Stimulated activated naive B cell treated with anti-CD40 and anti-IgM and Interleukin-4, amounts not matched to agents 10 μg/mL and 1 μg/mL and 100 μg/mL, for 72 hours (primary cell): ENCODE measurements around the gene GBGT1.

Experiments
- ATAC-seq, 2 donors: fragments of 150-1000 bp; cut with Tn5 transposase; replicated peaks; 2 replicates each; pipeline ENCODE4 v1.10.0; 2021; ENCODE audit warnings: moderate library complexity in 1 of 2
- DNase-seq: peaks from one replicate; pipeline ENCODE4 v3.0.0; 2021
- H3K27ac Mint-ChIP-seq: one replicate; pipeline ENCODE4 v1.8.0; 2022; ENCODE audit warnings: mild to moderate bottlenecking, mixed read lengths
- H3K27me3 Mint-ChIP-seq, 2 donors: one replicate each; pipeline ENCODE4 v1.8.0; 2022; ENCODE audit warnings: mixed read lengths in 2 of 2
- H3K36me3 Mint-ChIP-seq, 2 donors: one replicate each; pipeline ENCODE4 v1.8.0; 2022; ENCODE audit warnings: mixed read lengths in 2 of 2, mild to moderate bottlenecking in 1 of 2
- H3K4me1 Mint-ChIP-seq, 2 donors: one replicate each; pipeline ENCODE4 v1.8.0; 2022; ENCODE audit warnings: mixed read lengths in 2 of 2, mild to moderate bottlenecking in 1 of 2
- H3K4me3 Mint-ChIP-seq, 2 donors: one replicate each; pipeline ENCODE4 v1.8.0; 2022; ENCODE audit warnings: mild to moderate bottlenecking in 2 of 2, mixed read lengths in 2 of 2, moderate library complexity in 1 of 2
- H3K9me3 Mint-ChIP-seq, 2 donors: one replicate each; pipeline ENCODE4 v1.8.0; 2022; ENCODE audit warnings: mixed read lengths in 2 of 2, mild to moderate bottlenecking in 1 of 2

Gene GBGT1

GRCh38 chr9:133126697-133127339 lies 36.9 kb downstream of the GBGT1 start:
- peak overlapping the region; percentile 94 for H3K27ac Mint-ChIP-seq
- no peaks in the 10 kb centered on the region for H3K27me3 Mint-ChIP-seq
- peaks cover 0 to 4% of the 10 kb centered on the region in 2 donors for H3K36me3 Mint-ChIP-seq
- ATAC-seq (no peak), DNase-seq (no peak)
- H3K4me1 Mint-ChIP-seq: peaks cover 48 to 66% of the 10 kb centered on the region in 2 donors
- no peaks in the 10 kb centered on the region for H3K9me3 Mint-ChIP-seq
- peak overlapping the region; percentile 78 to 84 for H3K4me3 Mint-ChIP-seq

GRCh38 chr9:133125941-133126696 lies 37.6 kb downstream of the GBGT1 start:
- ATAC-seq: peak; percentile 70 to 72
- DNase-seq: peak; percentile 58
- Mint-ChIP-seq H3K4me3 (peak overlapping the region; percentile 78 to 84), H3K27ac (peak overlapping the region; percentile 94), H3K4me1 (peaks cover 47 to 65% of the 10 kb centered on the region in 2 donors), H3K27me3 (no peaks in the 10 kb centered on the region), H3K36me3 (peaks cover 0 to 4% of the 10 kb centered on the region in 2 donors), H3K9me3 (no peaks in the 10 kb centered on the region)

- Mint-ChIP-seq H3K27ac (peak overlapping the region; percentile 49), H3K4me3 (no peak overlapping the region), H3K36me3 (peaks cover 0 to 4% of the 10 kb centered on the region in 2 donors), H3K9me3 (no peaks in the 10 kb centered on the region), H3K4me1 (peaks cover 46 to 62% of the 10 kb centered on the region in 2 donors), H3K27me3 (no peaks in the 10 kb centered on the region)
- ATAC-seq (no peak), DNase-seq (no peak)
Measured at GRCh38 chr9:133124907-133125275, 38.8 kb downstream of the GBGT1 start.

- H3K27me3 Mint-ChIP-seq: no peaks in the 10 kb centered on the region
- peaks cover 0 to 2% of the 10 kb centered on the region in 2 donors for H3K36me3 Mint-ChIP-seq
- H3K9me3 Mint-ChIP-seq: no peaks in the 10 kb centered on the region
- DNase-seq: no peak
- peaks cover 49 to 68% of the 10 kb centered on the region in 2 donors for H3K4me1 Mint-ChIP-seq
- H3K27ac Mint-ChIP-seq: peak overlapping the region; percentile 49
- no peak for ATAC-seq
- no peak overlapping the region for H3K4me3 Mint-ChIP-seq
Measured at GRCh38 chr9:133124123-133124906, 39.4 kb downstream of the GBGT1 start.

- Mint-ChIP-seq H3K36me3 (peaks cover 5 to 7% of the 10 kb centered on the region in 2 donors), H3K27me3 (no peaks in the 10 kb centered on the region), H3K9me3 (no peaks in the 10 kb centered on the region), H3K27ac (no peak overlapping the region), H3K4me3 (no peak overlapping the region), H3K4me1 (peaks cover 58 to 80% of the 10 kb centered on the region in 2 donors)
- ATAC-seq (no peak), DNase-seq (no peak)
Measured at GRCh38 chr9:133122935-133123611, 40.6 kb downstream of the GBGT1 start.

- no peak overlapping the region for H3K27ac Mint-ChIP-seq
- no peak for ATAC-seq
Measured at GRCh38 chr9:133122605-133122934, 41.1 kb downstream of the GBGT1 start.

GRCh38 chr9:133121915-133122550 lies 41.7 kb downstream of the GBGT1 start:
- ATAC-seq: peak in 1 of 2 donors; percentile 7
- no peaks in the 10 kb centered on the region for H3K9me3 Mint-ChIP-seq
- H3K27ac Mint-ChIP-seq: peak overlapping the region; percentile 85
- peaks cover 52 to 78% of the 10 kb centered on the region in 2 donors for H3K4me1 Mint-ChIP-seq
- H3K36me3 Mint-ChIP-seq: peaks cover 5 to 7% of the 10 kb centered on the region in 2 donors
- peak overlapping the region; percentile 65 to 74 for H3K4me3 Mint-ChIP-seq
- H3K27me3 Mint-ChIP-seq: no peaks in the 10 kb centered on the region
- DNase-seq: no peak

More at GRCh38 chr9:133122605-133122934, 41.1 kb downstream of the GBGT1 start:
- no peak overlapping the region for H3K4me3 Mint-ChIP-seq
- no peaks in the 10 kb centered on the region for H3K27me3 Mint-ChIP-seq
- no peak for DNase-seq
- H3K36me3 Mint-ChIP-seq: peaks cover 5 to 7% of the 10 kb centered on the region in 2 donors
- peaks cover 54 to 81% of the 10 kb centered on the region in 2 donors for H3K4me1 Mint-ChIP-seq
- H3K9me3 Mint-ChIP-seq: no peaks in the 10 kb centered on the region

GRCh38 chr9:133121198-133121914 lies 42.4 kb downstream of the GBGT1 start, which contains the start of gene RALGDS:
Gene RALGDS, minus strand, starts transcription at chr9:133121240. Its CDS starts 86 bp downstream, at chr9:133121154.
- Mint-ChIP-seq H3K9me3 (no peaks in the 10 kb centered on the region), H3K36me3 (peaks cover 5 to 7% of the 10 kb centered on the region in 2 donors), H3K27me3 (no peaks in the 10 kb centered on the region), H3K27ac (peak within 1 kb of the TSS; percentile 85), H3K4me1 (peaks cover 46 to 74% of the 10 kb centered on the region in 2 donors), H3K4me3 (peak within 1 kb of the TSS; percentile 81 to 82)
- DNase-seq (peak; percentile 75), ATAC-seq (peak; percentile 78 to 82)

GRCh38 chr9:133120501-133121197 lies 43.1 kb downstream of the GBGT1 start:
- peaks cover 7 to 8% of the 10 kb centered on the region in 2 donors for H3K36me3 Mint-ChIP-seq

GRCh38 chr9:133119846-133120500 lies 43.7 kb downstream of the GBGT1 start:
- peak overlapping the region; percentile 81 to 82 for H3K4me3 Mint-ChIP-seq
- H3K36me3 Mint-ChIP-seq: peaks cover 7 to 8% of the 10 kb centered on the region in 2 donors
- ATAC-seq (no peak), DNase-seq (no peak)
- no peaks in the 10 kb centered on the region for H3K27me3 Mint-ChIP-seq
- peaks cover 51 to 75% of the 10 kb centered on the region in 2 donors for H3K4me1 Mint-ChIP-seq
- H3K27ac Mint-ChIP-seq: peak overlapping the region; percentile 76
- no peaks in the 10 kb centered on the region for H3K9me3 Mint-ChIP-seq

More at GRCh38 chr9:133120501-133121197, 43.1 kb downstream of the GBGT1 start:
- ATAC-seq (peak in 1 of 2 donors; percentile 0), DNase-seq (no peak)
- Mint-ChIP-seq H3K9me3 (no peaks in the 10 kb centered on the region), H3K27me3 (no peaks in the 10 kb centered on the region), H3K4me1 (peaks cover 48 to 74% of the 10 kb centered on the region in 2 donors), H3K4me3 (peak overlapping the region; percentile 81 to 82), H3K27ac (peak overlapping the region; percentile 76)

GRCh38 chr9:133119103-133119845 lies 44.4 kb downstream of the GBGT1 start:
- no peaks in the 10 kb centered on the region for H3K27me3 Mint-ChIP-seq
- H3K27ac Mint-ChIP-seq: peak overlapping the region; percentile 33
- H3K4me3 Mint-ChIP-seq: peak overlapping the region; percentile 81 to 82
- H3K4me1 Mint-ChIP-seq: peaks cover 53 to 75% of the 10 kb centered on the region in 2 donors
- no peak for ATAC-seq
- no peaks in the 10 kb centered on the region for H3K9me3 Mint-ChIP-seq
- no peak for DNase-seq
- peaks cover 7 to 8% of the 10 kb centered on the region in 2 donors for H3K36me3 Mint-ChIP-seq
